HG03457 (cell line): ENCODE results near the gene RNF145.
"Not testable (repeated sequence)": the region's sequence is repeated elsewhere in the genome, so short reads cannot be mapped to it uniquely, and the experiment has no call there.

ENCODE experiments used
- ATAC-seq: cut with Tn5 transposase; IDR thresholded peaks from one replicate; pipeline ENCODE4 v1.9.1; 2021; ENCODE audit warnings: moderate number of reproducible peaks; ENCODE audit not compliant: unreplicated experiment

Gene RNF145

DNA sequence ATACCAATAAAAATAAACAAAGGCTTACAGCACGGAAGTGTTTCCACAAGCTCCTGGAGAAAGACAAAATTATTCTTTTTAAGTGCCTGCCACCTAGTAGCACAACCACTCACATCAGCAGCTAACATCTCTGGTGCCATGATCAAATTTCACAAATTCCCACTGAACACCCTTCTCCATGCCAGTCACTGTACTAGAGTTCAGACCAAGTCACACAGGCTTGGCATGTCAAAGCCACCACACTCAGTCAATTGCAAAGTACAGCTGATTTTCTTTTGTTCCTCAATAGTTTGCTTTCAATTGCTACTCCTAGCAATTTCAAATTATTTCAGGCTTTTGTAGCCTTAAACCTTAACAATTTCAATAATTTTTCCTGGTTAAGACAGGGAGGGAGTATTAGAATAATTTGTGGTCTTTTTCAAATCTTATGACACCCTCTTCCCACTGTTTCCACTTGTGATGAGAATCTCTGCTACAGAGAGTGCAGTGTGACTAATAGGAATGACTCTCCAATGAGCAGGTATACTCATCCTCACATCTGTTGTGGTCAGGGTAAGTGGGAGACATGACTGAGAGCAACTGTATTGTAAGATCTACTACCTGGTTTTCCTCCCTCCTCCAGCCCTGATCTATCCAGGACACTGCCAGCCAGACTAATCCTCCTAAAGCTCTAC lies 46.2 kb downstream of the RNF145 start:
- no peak for ATAC-seq

DNA sequence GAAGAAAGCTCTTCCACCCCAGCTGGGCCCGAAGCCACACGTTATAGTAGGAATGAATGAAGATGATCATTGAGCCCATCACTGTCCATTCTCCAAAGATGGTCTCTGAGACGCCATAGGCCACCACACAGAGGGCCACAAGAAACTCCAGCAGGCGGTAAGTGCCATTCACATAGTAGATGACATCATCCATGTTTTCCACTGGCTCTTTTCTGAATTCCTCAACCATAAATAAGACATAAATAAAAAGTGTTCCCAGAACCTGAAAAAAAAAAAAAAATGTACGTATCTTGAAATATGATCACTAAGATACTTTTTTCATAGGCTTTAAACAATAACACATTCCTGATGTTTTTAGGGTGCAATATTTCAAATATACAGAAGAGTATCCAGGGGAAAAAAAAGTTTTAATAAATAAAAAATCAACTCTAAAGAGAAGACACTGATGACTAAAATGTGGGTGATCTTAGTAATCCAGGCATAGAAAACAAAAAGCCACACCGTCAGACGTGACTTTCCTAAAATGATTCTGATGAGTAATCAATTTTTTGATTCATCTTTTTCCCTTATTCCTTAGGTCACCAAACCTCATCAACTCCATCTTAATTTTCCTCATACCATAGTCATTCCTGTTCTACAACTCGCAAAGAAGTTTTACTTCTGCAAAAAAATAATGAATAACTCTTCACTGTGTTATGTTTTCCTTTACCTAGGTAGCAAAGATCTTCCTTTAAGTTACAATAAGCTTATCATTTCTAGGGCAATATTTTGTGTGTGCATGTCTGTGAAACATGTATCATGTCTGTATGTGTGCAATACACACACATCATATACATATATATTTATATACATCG lies 47.8 kb downstream of the RNF145 start:
- no peak for ATAC-seq

GRCh38 chr5:159158553-159159091 lies 50.7 kb downstream of the RNF145 start:
- not testable (repeated sequence) for ATAC-seq

DNA sequence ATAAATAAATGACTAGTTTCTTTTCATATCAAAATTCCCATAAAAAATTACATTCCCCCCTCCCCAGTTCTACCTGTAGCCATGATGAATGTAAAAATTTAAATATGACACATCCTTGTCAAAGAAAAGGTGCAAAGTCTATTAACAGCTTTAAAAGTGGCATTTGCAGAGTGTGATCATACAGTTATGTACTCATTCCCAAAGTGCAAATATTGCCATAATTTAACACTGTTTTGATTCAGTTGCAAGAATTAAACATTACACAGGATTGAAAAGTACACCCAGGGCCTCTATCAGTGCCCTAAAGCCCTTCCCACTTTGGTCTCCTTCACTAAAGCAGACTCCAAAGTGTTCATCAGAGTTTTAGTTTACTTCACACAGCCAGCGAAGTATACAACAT lies 51.8 kb downstream of the RNF145 start:
- ATAC-seq = no peak

- ATAC-seq = no peak
Measured at GRCh38 chr5:159156426-159157238, 52.7 kb downstream of the RNF145 start.

GRCh38 chr5:159155960-159156359 lies 53.4 kb downstream of the RNF145 start:
- ATAC-seq = no peak

GRCh38 chr5:159152876-159153275 lies 56.5 kb downstream of the RNF145 start:
- ATAC-seq = no peak

DNA sequence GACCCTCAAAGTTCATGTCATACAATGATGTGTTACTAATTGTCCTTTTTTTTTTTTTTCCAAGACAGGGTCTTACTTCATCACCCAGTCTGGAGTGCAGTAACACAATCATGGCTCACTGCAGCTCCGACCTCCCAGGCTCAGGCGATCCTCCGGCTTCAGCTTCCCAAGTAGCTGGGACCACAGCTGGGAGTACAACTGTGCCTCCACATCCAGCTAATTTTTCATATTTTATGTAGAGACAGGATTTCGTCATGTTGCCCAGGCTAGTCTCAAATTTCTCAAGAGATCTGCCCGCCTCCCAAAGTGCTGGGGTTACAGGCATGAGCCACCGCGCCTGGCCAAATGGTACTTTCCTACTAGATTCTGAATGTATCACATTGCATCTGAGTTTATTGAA lies 60.3 kb downstream of the RNF145 start:
- no peak for ATAC-seq

GRCh38 chr5:159147976-159148375 lies 61.4 kb downstream of the RNF145 start:
- no peak for ATAC-seq

DNA sequence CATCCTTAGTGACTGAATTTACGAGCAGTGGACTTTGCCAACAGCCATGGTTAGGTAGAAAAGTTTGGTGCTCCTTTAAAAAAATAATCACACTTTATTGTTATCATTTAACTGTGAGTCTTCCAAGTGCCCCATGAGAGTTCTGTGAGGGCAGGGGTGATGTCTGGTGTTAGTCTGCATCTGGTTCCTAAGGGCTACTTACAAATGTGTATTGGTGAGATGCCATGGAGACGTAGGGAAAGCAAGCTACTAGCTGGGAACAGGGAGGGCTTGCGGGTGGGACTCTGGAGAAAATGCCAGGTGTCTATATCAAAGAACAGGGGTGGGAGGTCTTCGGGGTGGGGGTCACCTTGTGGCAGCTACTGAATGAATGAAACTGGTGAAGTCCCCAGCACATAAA lies 62.5 kb downstream of the RNF145 start:
- ATAC-seq = no peak

DNA sequence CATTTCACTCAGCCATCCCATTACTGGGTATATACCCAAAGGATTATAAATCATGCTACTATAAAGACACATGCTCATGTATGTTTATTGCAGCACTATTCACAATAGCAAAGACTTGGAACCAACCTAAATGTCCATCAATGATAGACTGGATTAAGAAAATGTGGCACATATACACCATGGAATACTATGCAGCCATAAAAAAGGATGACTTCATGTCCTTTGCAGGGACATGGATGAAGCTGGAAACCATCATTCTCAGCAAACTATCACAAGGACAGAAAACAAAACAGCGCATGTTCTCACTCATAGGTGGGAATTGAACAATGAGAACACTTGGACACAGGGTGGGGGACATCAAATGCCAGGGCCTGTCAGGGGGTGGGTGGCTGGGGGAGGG lies 64.2 kb downstream of the RNF145 start:
- not testable (repeated sequence) for ATAC-seq

- no peak for ATAC-seq
Measured at GRCh38 chr5:159139802-159140201, 69.6 kb downstream of the RNF145 start.

GRCh38 chr5:159135896-159136531 lies 73.3 kb downstream of the RNF145 start:
- no peak for ATAC-seq

DNA sequence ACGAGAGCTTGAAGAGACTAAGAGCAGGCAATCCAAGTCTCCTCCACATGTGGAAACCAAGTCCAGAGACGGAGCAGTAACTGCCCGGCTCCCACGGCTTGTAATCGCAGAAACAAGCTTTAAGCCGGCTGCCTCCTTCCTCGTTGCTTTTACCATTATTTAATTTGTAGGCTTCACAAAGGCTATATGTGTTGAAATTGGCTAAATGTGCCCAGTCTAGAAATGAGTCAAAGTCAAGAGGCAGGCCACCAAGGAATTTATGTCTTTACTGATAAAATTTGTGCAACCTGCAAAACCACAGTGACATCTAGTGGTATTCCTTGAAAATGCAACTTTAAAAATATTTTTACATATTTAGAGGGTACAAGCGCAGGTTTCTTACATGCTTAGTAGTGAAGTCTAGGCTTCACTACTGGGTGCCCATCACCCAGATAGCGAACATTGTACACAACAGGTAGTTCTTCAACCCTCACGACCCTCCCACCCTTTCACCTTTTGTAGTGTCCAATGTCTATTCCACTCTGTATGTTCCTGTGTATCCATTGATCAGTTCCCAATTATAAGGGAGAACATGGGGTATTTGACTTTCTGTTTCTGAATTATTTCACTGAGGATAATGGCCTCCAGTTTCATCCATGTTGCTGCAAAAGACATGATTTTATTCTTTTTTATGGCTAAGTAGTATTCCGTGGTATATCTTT lies 76.2 kb downstream of the RNF145 start:
- ATAC-seq = no peak

- no peak for ATAC-seq
Measured at GRCh38 chr5:159132429-159133040, 76.8 kb downstream of the RNF145 start.

DNA sequence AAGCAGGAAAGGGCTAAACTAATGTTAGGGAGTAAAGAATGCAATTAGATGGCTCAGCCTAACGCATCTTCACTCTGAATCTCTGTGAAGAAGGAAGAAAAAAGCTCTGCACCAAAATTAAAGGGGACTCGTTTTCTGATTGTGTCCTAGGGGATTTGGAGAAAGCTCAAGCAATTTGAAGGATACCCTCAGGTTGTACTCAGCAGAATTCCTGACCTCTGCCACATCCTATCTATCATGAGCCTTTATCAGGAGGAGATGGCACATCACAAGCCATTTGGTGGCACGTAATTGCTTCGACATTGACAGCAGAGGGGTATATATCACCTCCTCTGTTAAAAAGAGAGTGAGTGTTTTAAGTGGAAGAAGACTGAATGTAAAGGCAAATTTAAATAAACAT lies 77.4 kb downstream of the RNF145 start:
- no peak for ATAC-seq

DNA sequence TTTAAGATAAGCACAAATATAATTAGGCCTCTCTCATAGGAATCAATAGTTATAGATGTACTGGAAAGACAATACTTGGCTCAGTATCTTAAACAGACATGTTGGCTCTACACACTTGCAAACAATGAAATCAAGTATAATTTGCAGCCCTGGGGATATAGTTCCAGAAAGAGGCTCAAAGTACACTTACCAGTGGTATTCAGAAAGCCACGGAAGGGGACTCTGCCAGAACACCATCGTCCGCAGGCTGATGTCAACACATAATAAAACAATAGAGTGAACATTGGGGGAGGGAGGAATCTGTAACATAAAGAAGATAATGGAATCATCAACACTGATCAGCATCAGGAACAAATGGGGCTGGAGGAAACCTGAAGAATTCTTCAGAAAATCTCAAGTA lies 78.5 kb downstream of the RNF145 start:
- ATAC-seq = no peak

GRCh38 chr5:159128070-159128541 lies 81.2 kb downstream of the RNF145 start:
- ATAC-seq = no peak

GRCh38 chr5:159123700-159124099 lies 85.7 kb downstream of the RNF145 start:
- no peak for ATAC-seq

DNA sequence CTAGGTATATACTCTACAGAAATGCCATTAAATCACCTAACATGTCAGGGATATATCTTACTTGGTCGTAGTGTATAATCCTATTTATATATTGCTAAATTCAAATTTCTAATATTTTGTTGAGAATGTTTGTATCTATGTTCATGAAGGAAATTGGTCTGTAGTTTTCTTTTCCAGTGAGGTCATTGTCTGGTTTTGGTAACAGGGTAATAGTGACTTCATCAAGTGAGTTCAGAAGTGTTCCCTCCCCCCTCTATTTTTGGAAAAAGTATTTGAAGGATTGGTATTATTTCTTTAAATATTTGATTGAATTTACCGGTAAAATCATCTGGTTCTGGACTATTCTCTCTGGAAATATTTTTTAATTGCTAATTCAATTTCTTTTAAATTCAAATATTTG lies 86.2 kb downstream of the RNF145 start:
- no peak for ATAC-seq
